K562 (cell line): ENCODE measurements around the gene BRME1.

ENCODE experiments used
- ATF3 ChIP-seq, 2 experiments: fragments of 450-650 bp in 1 of 2; sonication (generic) in 1 of 2; formaldehyde crosslinking in 1 of 2; IDR thresholded peaks in 1 of 2; conservative IDR thresholded peaks in 1 of 2; 2 replicates each; pipeline versions ENCODE4 v1.6.1 to v1.8.1; 2016 to 2023; ENCODE audit warnings: mild to moderate bottlenecking in 2 of 2, moderate library complexity in 2 of 2, inconsistent platforms in 1 of 2, missing genetic modification reagents in 1 of 2
- ZNF830 ChIP-seq: fragments of 250-450 bp; sonication (Bioruptor Pico); IDR thresholded peaks from 2 replicates; pipeline ENCODE4 v1.5.0; 2021; ENCODE audit warnings: mild to moderate bottlenecking

- TF ChIP-seq ZNF830 (CRISPR knock-in tag): no peak
- TF ChIP-seq ATF3 (IDR thresholded peaks at IDR 0.05): no peak
- no peak for TF ChIP-seq ATF3 (CRISPR knock-in tag; conservative IDR thresholded peaks at IDR 0.05)
Measured at GRCh38 chr19:13937479-13938300, 31.8 kb upstream of the BRME1 start.
